Retinal pigment epithelial cell (primary cell): ENCODE measurements around the gene VAV2.
"Not testable (repeated sequence)": the region's sequence is repeated elsewhere in the genome, so short reads cannot be mapped to it uniquely, and the experiment has no call there.

ENCODE experiments used
- DNase-seq: peaks from one replicate; pipeline ENCODE4 v3.0.0-alpha.2; 2010; ENCODE audit warnings: low read depth
- H3K4me3 ChIP-seq: 2 replicates; pipeline ENCODE4 v1.5.1; 2011; ENCODE audit warnings: mild to moderate bottlenecking, low read length, control low read depth, moderate library complexity
- TF ChIP-seq, protein P1 (sequence below): conservative IDR thresholded peaks from 2 replicates; pipeline ENCODE4 v1.5.1; 2011; ENCODE audit warnings: low read depth, low read length, control low read depth, inconsistent platforms

Gene VAV2

DNA sequence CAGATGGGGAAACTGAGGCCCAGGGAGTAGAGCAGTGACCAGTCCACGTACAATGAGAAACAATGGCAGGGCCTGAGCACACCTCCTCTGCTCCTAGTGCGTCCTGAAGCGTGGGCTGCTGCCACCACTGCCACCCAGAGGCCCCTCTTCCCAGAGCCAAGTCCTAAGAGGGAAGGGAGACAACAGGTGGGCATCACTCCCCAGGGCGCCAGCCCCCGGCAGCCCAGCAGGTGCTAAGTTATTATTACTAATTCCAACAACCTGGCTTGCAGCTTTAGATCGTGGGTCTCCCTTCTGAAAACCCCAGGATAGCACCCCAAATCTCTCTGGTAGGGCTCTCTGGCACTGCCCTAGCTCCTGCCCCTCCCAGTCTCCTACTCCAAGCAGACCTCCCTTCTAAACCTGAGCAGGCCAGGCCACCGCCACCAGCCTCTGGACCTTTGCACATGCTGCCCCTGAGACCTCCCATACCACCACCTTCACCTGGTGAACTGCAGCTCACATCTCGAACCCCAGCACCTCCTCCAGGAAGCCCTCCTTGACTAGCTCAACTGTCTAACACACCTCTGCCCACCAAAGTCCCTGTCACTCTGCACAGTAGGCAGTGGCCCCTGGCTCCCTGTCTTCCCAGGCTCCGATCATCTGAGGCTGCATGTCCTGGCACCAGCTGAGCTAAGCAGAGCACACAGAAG is 65.8 kb downstream of the VAV2 start:
- no peak for DNase-seq
- H3K4me3 ChIP-seq: no peak overlapping the region
- TF ChIP-seq, protein P1, sequence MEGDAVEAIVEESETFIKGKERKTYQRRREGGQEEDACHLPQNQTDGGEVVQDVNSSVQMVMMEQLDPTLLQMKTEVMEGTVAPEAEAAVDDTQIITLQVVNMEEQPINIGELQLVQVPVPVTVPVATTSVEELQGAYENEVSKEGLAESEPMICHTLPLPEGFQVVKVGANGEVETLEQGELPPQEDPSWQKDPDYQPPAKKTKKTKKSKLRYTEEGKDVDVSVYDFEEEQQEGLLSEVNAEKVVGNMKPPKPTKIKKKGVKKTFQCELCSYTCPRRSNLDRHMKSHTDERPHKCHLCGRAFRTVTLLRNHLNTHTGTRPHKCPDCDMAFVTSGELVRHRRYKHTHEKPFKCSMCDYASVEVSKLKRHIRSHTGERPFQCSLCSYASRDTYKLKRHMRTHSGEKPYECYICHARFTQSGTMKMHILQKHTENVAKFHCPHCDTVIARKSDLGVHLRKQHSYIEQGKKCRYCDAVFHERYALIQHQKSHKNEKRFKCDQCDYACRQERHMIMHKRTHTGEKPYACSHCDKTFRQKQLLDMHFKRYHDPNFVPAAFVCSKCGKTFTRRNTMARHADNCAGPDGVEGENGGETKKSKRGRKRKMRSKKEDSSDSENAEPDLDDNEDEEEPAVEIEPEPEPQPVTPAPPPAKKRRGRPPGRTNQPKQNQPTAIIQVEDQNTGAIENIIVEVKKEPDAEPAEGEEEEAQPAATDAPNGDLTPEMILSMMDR: no peak

DNA sequence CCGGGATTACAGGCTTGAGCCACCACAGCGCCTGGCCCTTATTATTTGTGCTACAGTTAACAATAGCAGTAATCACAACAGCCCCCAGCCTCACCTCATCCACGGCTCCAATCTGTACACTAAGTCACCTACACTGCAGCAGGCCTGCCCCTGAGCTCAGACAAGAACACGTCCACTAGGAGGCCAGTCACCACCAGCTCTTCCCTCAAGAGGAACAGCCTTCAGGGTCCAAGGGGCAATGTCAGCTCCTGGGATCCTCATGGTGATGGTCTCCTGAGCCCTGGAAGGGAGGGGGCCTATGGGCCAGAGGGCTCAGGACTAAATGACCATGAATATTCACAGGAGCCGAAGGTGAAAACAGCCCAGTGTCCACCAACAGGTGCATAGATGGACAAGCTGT is 67.7 kb downstream of the VAV2 start:
- no peak overlapping the region for H3K4me3 ChIP-seq
- TF ChIP-seq, protein P1: peak; percentile 2
- no peak for DNase-seq

DNA sequence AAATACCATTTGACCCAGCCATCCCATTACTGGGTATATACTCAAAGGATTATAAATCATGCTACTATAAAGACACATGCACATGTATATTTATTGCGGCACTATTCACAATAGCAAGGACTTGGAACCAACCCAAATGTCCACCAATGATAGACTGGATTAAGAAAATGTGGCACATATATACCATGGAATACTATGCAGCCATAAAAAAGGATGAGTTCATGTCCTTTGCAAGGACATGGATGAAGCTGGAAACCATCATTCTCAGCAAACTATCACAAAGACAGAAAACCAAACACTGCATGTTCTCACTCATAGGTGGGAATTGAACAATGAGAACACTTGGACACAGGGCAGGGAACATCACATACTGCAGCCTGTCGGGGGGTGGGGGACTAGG is 68.5 kb downstream of the VAV2 start:
- DNase-seq, H3K4me3 ChIP-seq: not testable (repeated sequence)

DNA sequence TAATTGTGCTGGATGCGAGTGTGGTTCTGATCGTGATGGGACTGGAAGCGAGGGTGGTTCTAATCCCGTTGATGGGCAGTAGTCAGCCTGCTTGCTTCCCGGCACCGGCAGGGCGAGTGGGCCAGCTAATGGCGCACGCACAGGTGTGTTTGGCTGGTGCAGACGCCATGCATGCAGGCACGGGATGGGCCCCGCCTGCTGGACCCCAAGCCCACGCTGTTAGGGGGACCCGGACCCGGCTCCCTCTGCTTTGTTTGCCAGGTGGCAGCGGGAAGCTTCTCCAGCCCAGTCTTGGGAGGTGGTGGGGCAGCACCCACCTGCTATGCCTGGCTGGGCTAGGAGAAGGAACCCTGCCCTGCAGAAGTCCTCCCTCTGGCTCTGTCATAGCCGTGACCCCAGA is 70.3 kb downstream of the VAV2 start:
- no peak for DNase-seq
- TF ChIP-seq, protein P1: no peak
- H3K4me3 ChIP-seq: no peak overlapping the region

DNA sequence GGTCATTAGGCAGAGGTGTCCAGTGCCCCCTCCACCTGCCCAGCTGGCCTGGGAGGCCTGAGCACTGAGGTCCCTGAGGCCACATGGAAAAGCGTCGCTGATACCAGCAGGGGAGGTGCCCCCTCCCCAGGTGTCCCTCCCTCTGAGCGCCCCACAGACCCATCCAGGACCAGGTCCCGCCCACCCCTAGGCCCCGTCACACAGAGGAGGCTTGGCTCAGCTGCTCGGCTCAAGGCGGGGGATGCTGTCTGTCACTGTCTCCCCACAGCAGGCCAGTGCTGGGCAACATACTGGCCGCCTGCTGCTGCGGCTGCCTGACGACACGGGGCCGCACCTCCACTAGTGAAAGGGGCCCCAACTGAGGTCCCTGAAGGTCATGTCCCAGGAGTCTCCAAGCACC is 71.7 kb downstream of the VAV2 start:
- H3K4me3 ChIP-seq: no peak overlapping the region
- DNase-seq: no peak
- TF ChIP-seq, protein P1: no peak

DNA sequence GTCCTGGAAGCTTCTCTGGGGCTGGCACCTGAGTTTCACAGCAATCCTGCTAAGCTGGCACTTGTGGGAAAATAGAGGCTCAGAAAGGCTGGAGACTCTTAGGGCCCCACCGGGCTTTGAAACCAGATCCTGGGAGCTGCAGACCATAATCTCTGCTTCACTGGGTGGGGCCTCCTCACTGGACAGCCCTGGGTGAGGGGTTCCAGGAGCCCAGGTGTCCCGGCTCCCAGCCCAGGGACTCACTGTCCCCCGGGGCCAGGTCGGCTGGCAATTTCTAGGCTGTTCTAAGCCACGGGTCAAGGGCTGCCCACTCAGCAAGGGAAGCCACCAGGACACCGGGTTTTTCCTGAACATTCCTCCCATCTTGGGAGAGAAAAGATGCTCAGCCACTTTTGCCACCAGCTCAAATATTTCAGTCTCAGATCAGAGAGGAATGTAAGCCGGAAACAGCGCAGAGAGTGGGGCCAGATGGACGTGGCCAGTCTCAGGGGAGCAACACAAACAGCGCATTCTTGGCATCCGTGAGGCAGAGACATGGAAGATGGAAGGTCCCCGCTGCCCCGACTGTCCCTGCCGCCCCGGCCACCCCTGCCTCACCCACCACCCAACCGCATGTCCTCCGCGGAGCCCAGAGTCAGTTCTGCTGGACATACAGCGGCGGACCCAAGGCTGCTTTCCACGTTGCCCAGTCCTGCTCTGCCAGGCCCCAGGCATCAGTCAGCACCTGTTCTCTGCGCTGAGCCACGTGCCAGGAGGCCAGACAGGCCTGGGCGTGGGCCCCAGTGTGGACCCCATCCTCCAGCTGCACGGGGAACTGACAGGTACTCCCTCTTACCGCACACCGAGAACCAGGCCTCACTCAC is 72.6 kb downstream of the VAV2 start:
- TF ChIP-seq, protein P1: no peak

DNA sequence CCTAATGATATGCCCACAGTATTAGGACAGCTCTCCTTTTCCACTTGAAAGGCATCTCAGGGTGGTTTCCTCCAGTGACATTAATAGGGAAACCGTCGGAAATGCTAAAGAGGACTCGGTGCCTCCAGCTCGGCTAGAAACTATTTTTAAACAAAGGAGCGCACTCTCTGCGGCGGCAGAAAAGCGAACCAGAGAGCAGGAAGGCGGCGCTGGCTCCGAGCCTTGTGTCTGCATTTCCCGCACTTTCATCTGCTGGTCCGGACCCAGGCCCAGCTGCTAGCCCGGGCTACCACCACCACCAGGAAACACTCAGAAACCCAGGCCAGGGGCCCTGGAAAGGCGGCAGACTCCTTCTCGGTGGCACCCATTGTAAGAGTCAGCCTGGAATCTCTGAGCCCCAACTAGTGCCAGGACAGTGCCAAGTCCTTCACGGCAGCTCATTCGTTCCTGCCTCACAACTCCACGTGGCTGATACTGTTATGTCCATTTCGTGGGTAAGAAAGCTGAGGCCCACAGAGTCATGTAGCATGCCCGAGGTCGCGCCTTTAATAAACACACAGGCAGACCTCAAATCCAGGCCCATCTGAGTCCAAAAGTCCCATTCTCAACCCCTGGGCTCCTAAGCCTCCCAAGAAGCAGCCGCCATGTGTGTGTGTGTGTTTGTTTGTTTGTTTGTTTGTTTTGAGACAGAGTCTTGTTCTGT is 73.9 kb downstream of the VAV2 start:
- no peak overlapping the region for H3K4me3 ChIP-seq
- no peak for DNase-seq
- TF ChIP-seq, protein P1: no peak

More for the DNA sequence above, 72.6 kb downstream of the VAV2 start:
- no peak for DNase-seq
- H3K4me3 ChIP-seq: no peak overlapping the region
